Measurements from ENCODE around the gene XYLT1. TPM values are rescaled to one million over a fixed set of nuclear protein-coding genes. Genes with fewer than 3 reads are reported as not detected.

Gene XYLT1
- total and polyA plus RNA-seq, 10 of the 15 experiments (the other 5 are each of a cell fraction or from before 2014, with no cell fraction given): 0.88 to 14.8 (median 5.8) TPM

DNA sequence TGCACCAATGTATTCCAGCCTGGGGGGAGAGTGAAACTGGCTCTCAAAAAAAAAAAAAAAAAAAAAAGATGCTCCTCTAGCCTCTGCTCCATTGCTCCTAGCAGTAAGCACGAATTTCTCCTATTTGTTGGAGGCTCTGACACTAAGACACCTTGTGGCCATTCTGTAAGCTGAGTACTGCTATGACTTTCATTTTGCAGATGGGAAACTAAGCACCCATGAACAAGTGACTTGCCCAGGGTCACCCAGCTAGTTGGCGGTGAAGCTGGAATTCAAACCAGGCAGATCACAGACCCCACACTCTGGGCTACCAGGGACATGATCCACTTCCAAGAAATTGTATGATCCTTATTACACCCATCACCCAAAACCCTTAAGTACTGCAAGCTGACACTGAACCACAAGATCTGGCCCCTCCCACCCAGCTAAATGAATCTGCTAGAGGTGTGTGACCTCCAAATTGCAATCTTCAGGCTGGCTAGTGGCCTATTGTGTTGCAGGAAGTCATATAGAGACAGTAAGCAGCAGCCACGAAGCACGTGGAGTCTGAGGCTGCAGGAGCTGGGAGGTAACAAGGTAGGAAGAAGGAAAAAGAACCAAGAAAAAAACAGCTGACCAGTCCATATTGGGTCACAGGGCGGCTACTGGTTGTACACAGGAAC is 209.4 kb downstream of the XYLT1 start (continued):
- TF ChIP-seq, protein P1, sequence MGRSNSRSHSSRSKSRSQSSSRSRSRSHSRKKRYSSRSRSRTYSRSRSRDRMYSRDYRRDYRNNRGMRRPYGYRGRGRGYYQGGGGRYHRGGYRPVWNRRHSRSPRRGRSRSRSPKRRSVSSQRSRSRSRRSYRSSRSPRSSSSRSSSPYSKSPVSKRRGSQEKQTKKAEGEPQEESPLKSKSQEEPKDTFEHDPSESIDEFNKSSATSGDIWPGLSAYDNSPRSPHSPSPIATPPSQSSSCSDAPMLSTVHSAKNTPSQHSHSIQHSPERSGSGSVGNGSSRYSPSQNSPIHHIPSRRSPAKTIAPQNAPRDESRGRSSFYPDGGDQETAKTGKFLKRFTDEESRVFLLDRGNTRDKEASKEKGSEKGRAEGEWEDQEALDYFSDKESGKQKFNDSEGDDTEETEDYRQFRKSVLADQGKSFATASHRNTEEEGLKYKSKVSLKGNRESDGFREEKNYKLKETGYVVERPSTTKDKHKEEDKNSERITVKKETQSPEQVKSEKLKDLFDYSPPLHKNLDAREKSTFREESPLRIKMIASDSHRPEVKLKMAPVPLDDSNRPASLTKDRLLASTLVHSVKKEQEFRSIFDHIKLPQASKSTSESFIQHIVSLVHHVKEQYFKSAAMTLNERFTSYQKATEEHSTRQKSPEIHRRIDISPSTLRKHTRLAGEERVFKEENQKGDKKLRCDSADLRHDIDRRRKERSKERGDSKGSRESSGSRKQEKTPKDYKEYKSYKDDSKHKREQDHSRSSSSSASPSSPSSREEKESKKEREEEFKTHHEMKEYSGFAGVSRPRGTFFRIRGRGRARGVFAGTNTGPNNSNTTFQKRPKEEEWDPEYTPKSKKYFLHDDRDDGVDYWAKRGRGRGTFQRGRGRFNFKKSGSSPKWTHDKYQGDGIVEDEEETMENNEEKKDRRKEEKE (IDR thresholded peaks at IDR 0.05): no peak
- TF ChIP-seq CREM (IDR thresholded peaks at IDR 0.05; ENCODE audit: low read depth): no peak
- TF ChIP-seq, protein P2, sequence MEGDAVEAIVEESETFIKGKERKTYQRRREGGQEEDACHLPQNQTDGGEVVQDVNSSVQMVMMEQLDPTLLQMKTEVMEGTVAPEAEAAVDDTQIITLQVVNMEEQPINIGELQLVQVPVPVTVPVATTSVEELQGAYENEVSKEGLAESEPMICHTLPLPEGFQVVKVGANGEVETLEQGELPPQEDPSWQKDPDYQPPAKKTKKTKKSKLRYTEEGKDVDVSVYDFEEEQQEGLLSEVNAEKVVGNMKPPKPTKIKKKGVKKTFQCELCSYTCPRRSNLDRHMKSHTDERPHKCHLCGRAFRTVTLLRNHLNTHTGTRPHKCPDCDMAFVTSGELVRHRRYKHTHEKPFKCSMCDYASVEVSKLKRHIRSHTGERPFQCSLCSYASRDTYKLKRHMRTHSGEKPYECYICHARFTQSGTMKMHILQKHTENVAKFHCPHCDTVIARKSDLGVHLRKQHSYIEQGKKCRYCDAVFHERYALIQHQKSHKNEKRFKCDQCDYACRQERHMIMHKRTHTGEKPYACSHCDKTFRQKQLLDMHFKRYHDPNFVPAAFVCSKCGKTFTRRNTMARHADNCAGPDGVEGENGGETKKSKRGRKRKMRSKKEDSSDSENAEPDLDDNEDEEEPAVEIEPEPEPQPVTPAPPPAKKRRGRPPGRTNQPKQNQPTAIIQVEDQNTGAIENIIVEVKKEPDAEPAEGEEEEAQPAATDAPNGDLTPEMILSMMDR (IDR thresholded peaks at IDR 0.05 in 2 of 3, conservative IDR thresholded peaks at IDR 0.05 in 1 of 3; ENCODE audit: control insufficient read depth in 2 of 3, extremely low read depth in 1 of 3, insufficient read depth in 1 of 3, low read depth in 3 of 3, low read length in 3 of 3): peak; percentile 13 to 36 (median 16); a peak in 1 of 6 replicates
- no peak for TF ChIP-seq ZNF384 (IDR thresholded peaks at IDR 0.05; ENCODE audit: borderline replicate concordance, low read depth, low read length)
- TF ChIP-seq FOXM1 (IDR thresholded peaks at IDR 0.05; ENCODE audit: low read depth, low read length): 0 out of 2 replicates have a peak, but pooled peaks have one; percentile 29
- TF ChIP-seq ZNF274 (IDR thresholded peaks at IDR 0.05; ENCODE audit: insufficient read depth, insufficient read length): no peak
- no peak for TF ChIP-seq KLF5 (IDR thresholded peaks at IDR 0.05; ENCODE audit: partially characterized antibody)
- no peak for TF ChIP-seq SMARCA5 (IDR thresholded peaks at IDR 0.05)
- TF ChIP-seq HDAC6 (IDR thresholded peaks at IDR 0.05; ENCODE audit: unreplicated experiment): no peak
- TF ChIP-seq DPF2 (IDR thresholded peaks at IDR 0.05): 0 out of 2 replicates have a peak, but pooled peaks have one; percentile 42
- no peak for TF ChIP-seq FOXK2 (IDR thresholded peaks at IDR 0.05)
- no peak for TF ChIP-seq SUZ12 (IDR thresholded peaks at IDR 0.05; ENCODE audit: unreplicated experiment)
- TF ChIP-seq TCF12 (IDR thresholded peaks at IDR 0.05; ENCODE audit: low read depth, low read length): no peak
- TF ChIP-seq, protein P3, sequence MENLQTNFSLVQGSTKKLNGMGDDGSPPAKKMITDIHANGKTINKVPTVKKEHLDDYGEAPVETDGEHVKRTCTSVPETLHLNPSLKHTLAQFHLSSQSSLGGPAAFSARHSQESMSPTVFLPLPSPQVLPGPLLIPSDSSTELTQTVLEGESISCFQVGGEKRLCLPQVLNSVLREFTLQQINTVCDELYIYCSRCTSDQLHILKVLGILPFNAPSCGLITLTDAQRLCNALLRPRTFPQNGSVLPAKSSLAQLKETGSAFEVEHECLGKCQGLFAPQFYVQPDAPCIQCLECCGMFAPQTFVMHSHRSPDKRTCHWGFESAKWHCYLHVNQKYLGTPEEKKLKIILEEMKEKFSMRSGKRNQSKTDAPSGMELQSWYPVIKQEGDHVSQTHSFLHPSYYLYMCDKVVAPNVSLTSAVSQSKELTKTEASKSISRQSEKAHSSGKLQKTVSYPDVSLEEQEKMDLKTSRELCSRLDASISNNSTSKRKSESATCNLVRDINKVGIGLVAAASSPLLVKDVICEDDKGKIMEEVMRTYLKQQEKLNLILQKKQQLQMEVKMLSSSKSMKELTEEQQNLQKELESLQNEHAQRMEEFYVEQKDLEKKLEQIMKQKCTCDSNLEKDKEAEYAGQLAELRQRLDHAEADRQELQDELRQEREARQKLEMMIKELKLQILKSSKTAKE (IDR thresholded peaks at IDR 0.05; ENCODE audit: low read depth, poor library complexity, severe bottlenecking): no peak
- TF ChIP-seq STAT1 (conservative IDR thresholded peaks at IDR 0.05): no peak
- TF ChIP-seq JUNB (IDR thresholded peaks at IDR 0.05): peak; percentile 48
- TF ChIP-seq PML (IDR thresholded peaks at IDR 0.05; ENCODE audit: low read length): no peak
- TF ChIP-seq MTA2 (IDR thresholded peaks at IDR 0.05; ENCODE audit: low read depth): 0 out of 2 replicates have a peak, but pooled peaks have one; percentile 13
- TF ChIP-seq MYB (IDR thresholded peaks at IDR 0.05; ENCODE audit: borderline replicate concordance, low read depth, low read length): no peak
- TF ChIP-seq RFX5 (IDR thresholded peaks at IDR 0.05; ENCODE audit: low read depth, low read length): no peak
- no peak for TF ChIP-seq TARDBP (IDR thresholded peaks at IDR 0.05; ENCODE audit: borderline replicate concordance)
- TF ChIP-seq STAT3 (IDR thresholded peaks at IDR 0.05; ENCODE audit: low read depth, low read length): no peak
- TF ChIP-seq IKZF1 (conservative IDR thresholded peaks at IDR 0.05): peak; percentile 29
- TF ChIP-seq NR2C2 (IDR thresholded peaks at IDR 0.05; ENCODE audit: borderline replicate concordance, control insufficient read depth, insufficient read length, low read depth): no peak
- no peak for TF ChIP-seq GABPA (IDR thresholded peaks at IDR 0.05; ENCODE audit: low read depth)
- TF ChIP-seq, protein P4, sequence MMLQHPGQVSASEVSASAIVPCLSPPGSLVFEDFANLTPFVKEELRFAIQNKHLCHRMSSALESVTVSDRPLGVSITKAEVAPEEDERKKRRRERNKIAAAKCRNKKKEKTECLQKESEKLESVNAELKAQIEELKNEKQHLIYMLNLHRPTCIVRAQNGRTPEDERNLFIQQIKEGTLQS (IDR thresholded peaks at IDR 0.05; ENCODE audit: borderline replicate concordance, extremely low read depth, low read depth, low read length): no peak

Measured in GM12878 (cell line).